ENCODE data around the gene PDXDC1. TPM values are rescaled to one million over a fixed set of nuclear protein-coding genes. Genes with fewer than 3 reads are reported as not detected.

The PDXDC1 gene
- total and polyA plus RNA-seq, 2 donors from 2014 or later = 56.5 to 113 TPM

- no peaks in the 10 kb centered on the region for H3K9me3 ChIP-seq (ENCODE audit: control insufficient read depth in 2 of 3, insufficient read depth in 1 of 3, low read length in 3 of 3)
- TF ChIP-seq CTCF (IDR thresholded peaks at IDR 0.05; ENCODE audit: borderline replicate concordance, extremely low read depth, insufficient read depth) = no peak
- no peak overlapping the region for H3K27ac ChIP-seq (ENCODE audit: low read depth in 2 of 2, low read length in 2 of 2)
- H3K4me1 ChIP-seq (ENCODE audit: control insufficient read depth in 2 of 3, insufficient read depth in 2 of 3, low read depth in 1 of 3, low read length in 3 of 3) = peaks cover 0 to 3% (median 0%) of the 10 kb centered on the region in 3 donors
- DNase-seq = no peak
- intact Hi-C loops (cut with DNase I) = no loop called here
- no peak overlapping the region for H3K9ac ChIP-seq (ENCODE audit: low read length in 3 of 3)
- no peak overlapping the region for H3K4me3 ChIP-seq (ENCODE audit: low read length in 3 of 3)
- FAIRE-seq = no peak
- H3K36me3 ChIP-seq (ENCODE audit: control insufficient read depth in 2 of 3, insufficient read depth in 3 of 3, low read length in 3 of 3) = peaks cover 2 to 7% (median 6%) of the 10 kb centered on the region in 3 donors
- H3K27me3 ChIP-seq (ENCODE audit: control insufficient read depth, insufficient read depth, low read length) = no peaks in the 10 kb centered on the region
Measured at GRCh38 chr16:15051387-15051951, 76.6 kb downstream of the PDXDC1 start.

- Histone ChIP-seq H3K36me3 (ENCODE audit: control insufficient read depth in 2 of 3, insufficient read depth in 3 of 3, low read length in 3 of 3) (no peaks in the 10 kb centered on the region), H3K27ac (ENCODE audit: low read depth in 2 of 2, low read length in 2 of 2) (no peak overlapping the region), H3K4me1 (ENCODE audit: control insufficient read depth in 2 of 3, insufficient read depth in 2 of 3, low read depth in 1 of 3, low read length in 3 of 3) (peaks cover 0 to 3% (median 0%) of the 10 kb centered on the region in 3 donors), H3K27me3 (ENCODE audit: control insufficient read depth, insufficient read depth, low read length) (no peaks in the 10 kb centered on the region), H3K9me3 (ENCODE audit: control insufficient read depth in 2 of 3, insufficient read depth in 1 of 3, low read length in 3 of 3) (no peaks in the 10 kb centered on the region), H3K9ac (ENCODE audit: low read length in 3 of 3) (no peak overlapping the region), H3K4me3 (ENCODE audit: low read length in 3 of 3) (no peak overlapping the region)
- DNase-seq (no peak), FAIRE-seq (no peak)
- TF ChIP-seq CTCF (IDR thresholded peaks at IDR 0.05; ENCODE audit: borderline replicate concordance, extremely low read depth, insufficient read depth) = no peak
- intact Hi-C loops (cut with DNase I) = no loop called here
Measured at GRCh38 chr16:15052747-15053476, 78.1 kb downstream of the PDXDC1 start.

- no peak for FAIRE-seq
- TF ChIP-seq CTCF (IDR thresholded peaks at IDR 0.05; ENCODE audit: borderline replicate concordance, extremely low read depth, insufficient read depth) = no peak
- H3K4me1 ChIP-seq (ENCODE audit: control insufficient read depth in 2 of 3, insufficient read depth in 2 of 3, low read depth in 1 of 3, low read length in 3 of 3) = peaks cover 0 to 3% (median 0%) of the 10 kb centered on the region in 3 donors
- no peaks in the 10 kb centered on the region for H3K27me3 ChIP-seq (ENCODE audit: control insufficient read depth, insufficient read depth, low read length)
- intact Hi-C loops (cut with DNase I) = no loop called here
- H3K4me3 ChIP-seq (ENCODE audit: low read length in 3 of 3) = no peak overlapping the region
- peaks cover 0 to 1% (median under 1%) of the 10 kb centered on the region in 3 donors for H3K36me3 ChIP-seq (ENCODE audit: control insufficient read depth in 2 of 3, insufficient read depth in 3 of 3, low read length in 3 of 3)
- no peak overlapping the region for H3K9ac ChIP-seq (ENCODE audit: low read length in 3 of 3)
- H3K9me3 ChIP-seq (ENCODE audit: control insufficient read depth in 2 of 3, insufficient read depth in 1 of 3, low read length in 3 of 3) = no peaks in the 10 kb centered on the region
- no peak overlapping the region for H3K27ac ChIP-seq (ENCODE audit: low read depth in 2 of 2, low read length in 2 of 2)
- DNase-seq = no peak
Measured at GRCh38 chr16:15053904-15054303, 79.1 kb downstream of the PDXDC1 start.

Measured in kidney (tissue), 14 donors.